ENCODE data around the gene PHKB. TPM values are rescaled to one million over a fixed set of nuclear protein-coding genes. Genes with fewer than 3 reads are reported as not detected.
A peak's percentile ranks its signal among the peaks of the same experiment; 100 is the strongest.

PHKB gene
- total and polyA plus RNA-seq, 2 donors from 2014 or later: 48.3 to 80.5 TPM

- H3K27me3 ChIP-seq (ENCODE audit: control insufficient read depth, insufficient read depth, low read length): no peaks in the 10 kb centered on the region
- no peak for TF ChIP-seq CTCF (IDR thresholded peaks at IDR 0.05; ENCODE audit: borderline replicate concordance, extremely low read depth, insufficient read depth)
- H3K9ac ChIP-seq (ENCODE audit: low read length in 3 of 3): no peak overlapping the region
- no peak overlapping the region for H3K4me3 ChIP-seq (ENCODE audit: low read length in 3 of 3)
- peak in 1 of 5 donors; percentile 9 for DNase-seq
- H3K27ac ChIP-seq (ENCODE audit: low read depth in 2 of 2, low read length in 2 of 2): no peak overlapping the region
- intact Hi-C loops (cut with DNase I): no loop called here
- no peak for FAIRE-seq
- H3K36me3 ChIP-seq (ENCODE audit: control insufficient read depth in 2 of 3, insufficient read depth in 3 of 3, low read length in 3 of 3): no peaks in the 10 kb centered on the region
- no peaks in the 10 kb centered on the region for H3K4me1 ChIP-seq (ENCODE audit: control insufficient read depth in 2 of 3, insufficient read depth in 2 of 3, low read depth in 1 of 3, low read length in 3 of 3)
- no peaks in the 10 kb centered on the region for H3K9me3 ChIP-seq (ENCODE audit: control insufficient read depth in 2 of 3, insufficient read depth in 1 of 3, low read length in 3 of 3)
These were observed 15.7 kb downstream of the PHKB start for GRCh38 chr16:47476654-47477345.

GRCh38 chr16:47477679-47478078, 16.5 kb downstream of the PHKB start:
- Histone ChIP-seq H3K4me1 (ENCODE audit: control insufficient read depth in 2 of 3, insufficient read depth in 2 of 3, low read depth in 1 of 3, low read length in 3 of 3) (no peaks in the 10 kb centered on the region), H3K9ac (ENCODE audit: low read length in 3 of 3) (no peak overlapping the region), H3K9me3 (ENCODE audit: control insufficient read depth in 2 of 3, insufficient read depth in 1 of 3, low read length in 3 of 3) (no peaks in the 10 kb centered on the region), H3K27me3 (ENCODE audit: control insufficient read depth, insufficient read depth, low read length) (no peaks in the 10 kb centered on the region), H3K36me3 (ENCODE audit: control insufficient read depth in 2 of 3, insufficient read depth in 3 of 3, low read length in 3 of 3) (no peaks in the 10 kb centered on the region), H3K4me3 (ENCODE audit: low read length in 3 of 3) (no peak overlapping the region), H3K27ac (ENCODE audit: low read depth in 2 of 2, low read length in 2 of 2) (no peak overlapping the region)
- no peak for TF ChIP-seq CTCF (IDR thresholded peaks at IDR 0.05; ENCODE audit: borderline replicate concordance, extremely low read depth, insufficient read depth)
- intact Hi-C loops (cut with DNase I): no loop called here
- FAIRE-seq (no peak), DNase-seq (no peak)

GRCh38 chr16:47480410-47480809, 19.3 kb downstream of the PHKB start:
- intact Hi-C loops (cut with DNase I): no loop called here
- no peaks in the 10 kb centered on the region for H3K36me3 ChIP-seq (ENCODE audit: control insufficient read depth in 2 of 3, insufficient read depth in 3 of 3, low read length in 3 of 3)
- no peak for TF ChIP-seq CTCF (IDR thresholded peaks at IDR 0.05; ENCODE audit: borderline replicate concordance, extremely low read depth, insufficient read depth)
- H3K4me1 ChIP-seq (ENCODE audit: control insufficient read depth in 2 of 3, insufficient read depth in 2 of 3, low read depth in 1 of 3, low read length in 3 of 3): no peaks in the 10 kb centered on the region
- H3K4me3 ChIP-seq (ENCODE audit: low read length in 3 of 3): no peak overlapping the region
- no peak overlapping the region for H3K27ac ChIP-seq (ENCODE audit: low read depth in 2 of 2, low read length in 2 of 2)
- no peaks in the 10 kb centered on the region for H3K27me3 ChIP-seq (ENCODE audit: control insufficient read depth, insufficient read depth, low read length)
- H3K9me3 ChIP-seq (ENCODE audit: control insufficient read depth in 2 of 3, insufficient read depth in 1 of 3, low read length in 3 of 3): no peaks in the 10 kb centered on the region
- FAIRE-seq (no peak), DNase-seq (no peak)
- H3K9ac ChIP-seq (ENCODE audit: low read length in 3 of 3): no peak overlapping the region

Data from kidney (tissue), 14 donors.